ENCODE measurements around the gene DCAKD.

- TF ChIP-seq TAF1 (IDR thresholded peaks at IDR 0.05; ENCODE audit: low read depth, low read length) = no peak
- no peak for TF ChIP-seq POLR2AphosphoS5 (IDR thresholded peaks at IDR 0.05; ENCODE audit: low read depth, low read length)
Observed at GRCh38 chr17:44995436-44996001, 55.9 kb downstream of the DCAKD start.

Measured in GM12891 (cell line).